Ovary (tissue), 3 donors: ENCODE data around the gene KIF1C.

ENCODE experiments used
- POLR2A ChIP-seq: fragments of 450-650 bp; IDR thresholded peaks from one replicate; pipeline ENCODE4 v1.6.1; 2017; ENCODE audit warnings: antibody characterized with exemption, mild to moderate bottlenecking, moderate library complexity
- TF ChIP-seq, protein P1 (sequence below), 3 donors: fragments of 450-650 bp in 2 of 3; fragments of 200-600 bp in 1 of 3; IDR thresholded peaks; one replicate each; pipeline versions ENCODE4 v1.5.1 to v1.8.0; 2016 to 2022; ENCODE audit warnings: antibody characterized with exemption in 3 of 3, mild to moderate bottlenecking in 1 of 3
- donor health status: DM: no; HTN: no; CAD: no.

DNA sequence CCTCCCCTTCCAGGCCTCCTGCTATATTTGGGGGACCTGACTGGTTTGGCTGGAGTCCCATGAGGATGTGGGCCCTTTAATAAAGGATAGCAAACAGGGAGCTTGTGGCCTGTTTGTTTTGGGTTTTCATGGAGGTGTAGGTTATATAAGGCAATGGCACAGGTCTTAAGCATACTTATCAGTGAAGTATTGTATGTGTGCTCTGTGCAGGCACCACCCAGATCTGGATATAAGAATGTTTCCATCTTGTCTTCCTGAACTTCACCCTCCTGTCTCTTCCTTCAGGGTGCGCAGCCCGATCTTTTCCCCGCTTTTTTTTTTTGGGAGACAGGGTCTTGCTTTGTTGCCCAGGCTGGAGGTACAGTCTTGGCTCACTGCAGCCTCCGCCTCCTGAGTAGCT is 26.9 kb downstream of the KIF1C start:
- TF ChIP-seq, protein P1, sequence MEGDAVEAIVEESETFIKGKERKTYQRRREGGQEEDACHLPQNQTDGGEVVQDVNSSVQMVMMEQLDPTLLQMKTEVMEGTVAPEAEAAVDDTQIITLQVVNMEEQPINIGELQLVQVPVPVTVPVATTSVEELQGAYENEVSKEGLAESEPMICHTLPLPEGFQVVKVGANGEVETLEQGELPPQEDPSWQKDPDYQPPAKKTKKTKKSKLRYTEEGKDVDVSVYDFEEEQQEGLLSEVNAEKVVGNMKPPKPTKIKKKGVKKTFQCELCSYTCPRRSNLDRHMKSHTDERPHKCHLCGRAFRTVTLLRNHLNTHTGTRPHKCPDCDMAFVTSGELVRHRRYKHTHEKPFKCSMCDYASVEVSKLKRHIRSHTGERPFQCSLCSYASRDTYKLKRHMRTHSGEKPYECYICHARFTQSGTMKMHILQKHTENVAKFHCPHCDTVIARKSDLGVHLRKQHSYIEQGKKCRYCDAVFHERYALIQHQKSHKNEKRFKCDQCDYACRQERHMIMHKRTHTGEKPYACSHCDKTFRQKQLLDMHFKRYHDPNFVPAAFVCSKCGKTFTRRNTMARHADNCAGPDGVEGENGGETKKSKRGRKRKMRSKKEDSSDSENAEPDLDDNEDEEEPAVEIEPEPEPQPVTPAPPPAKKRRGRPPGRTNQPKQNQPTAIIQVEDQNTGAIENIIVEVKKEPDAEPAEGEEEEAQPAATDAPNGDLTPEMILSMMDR (IDR thresholded peaks at IDR 0.05) = no peak
- TF ChIP-seq POLR2A = no peak
